Brain microvascular endothelial cell (primary cell): ENCODE data around the gene PRSS12.
"Not testable (repeated sequence)": the region's sequence is repeated elsewhere in the genome, so short reads cannot be mapped to it uniquely, and the experiment has no call there.

Experiments used
- DNase-seq: peaks from one replicate; pipeline ENCODE4 v3.0.0-alpha.2; 2020
- H3K27ac ChIP-seq: fragments of 250-450 bp; sonication (Bioruptor Pico); 2 replicates; pipeline ENCODE4 v1.5.1; 2020; ENCODE audit warnings: mild to moderate bottlenecking, moderate library complexity
- H3K27me3 ChIP-seq: fragments of 250-450 bp; sonication (Bioruptor Pico); replicated peaks from 2 replicates; pipeline ENCODE4 v1.5.1; 2020; ENCODE audit warnings: mild to moderate bottlenecking
- H3K36me3 ChIP-seq: fragments of 250-450 bp; sonication (Bioruptor Pico); replicated peaks from 2 replicates; pipeline ENCODE4 v1.5.1; 2020; ENCODE audit warnings: mild to moderate bottlenecking
- H3K4me3 ChIP-seq: 2 replicates; pipeline ENCODE4 v1.5.1; 2011; ENCODE audit warnings: low read depth, mild to moderate bottlenecking, control low read depth, low read length, moderate library complexity
- CTCF ChIP-seq: IDR thresholded peaks from 2 replicates; pipeline ENCODE4 v1.5.1; 2011; ENCODE audit warnings: low read depth, mild to moderate bottlenecking, moderate library complexity, low read length, control low read depth, inconsistent platforms; ENCODE audit errors: missing control alignments
- in situ Hi-C: cut with HindIII; loops from 2 replicates; pipeline ENCODE4 v1.10.0; 2017; ENCODE audit warnings: low sequenced_read_pairs, low pct_ligation_motif_present

The PRSS12 gene

GRCh38 chr4:118317691-118318090 is 35.1 kb downstream of the PRSS12 start:
- TF ChIP-seq CTCF, result no peak
- H3K36me3 ChIP-seq, result no peaks in the 10 kb centered on the region
- DNase-seq, result no peak
- no peak overlapping the region for H3K4me3 ChIP-seq
- no peaks in the 10 kb centered on the region for H3K27me3 ChIP-seq
- in situ Hi-C loops, result no loop called here
- H3K27ac ChIP-seq, result no peak overlapping the region

- no peak for TF ChIP-seq CTCF
- no peak overlapping the region for H3K27ac ChIP-seq
- H3K36me3 ChIP-seq, result no peaks in the 10 kb centered on the region
- no peaks in the 10 kb centered on the region for H3K27me3 ChIP-seq
- H3K4me3 ChIP-seq, result no peak overlapping the region
- no peak for DNase-seq
- in situ Hi-C loops, result no loop called here
Measured at GRCh38 chr4:118314221-118314620, 38.6 kb downstream of the PRSS12 start.

GRCh38 chr4:118313098-118313497 is 39.7 kb downstream of the PRSS12 start:
- Histone ChIP-seq H3K36me3 (no peaks in the 10 kb centered on the region), H3K27me3 (no peaks in the 10 kb centered on the region), H3K4me3 (no peak overlapping the region), H3K27ac (no peak overlapping the region)
- in situ Hi-C loops, result no loop called here
- no peak for TF ChIP-seq CTCF
- DNase-seq, result no peak

DNA sequence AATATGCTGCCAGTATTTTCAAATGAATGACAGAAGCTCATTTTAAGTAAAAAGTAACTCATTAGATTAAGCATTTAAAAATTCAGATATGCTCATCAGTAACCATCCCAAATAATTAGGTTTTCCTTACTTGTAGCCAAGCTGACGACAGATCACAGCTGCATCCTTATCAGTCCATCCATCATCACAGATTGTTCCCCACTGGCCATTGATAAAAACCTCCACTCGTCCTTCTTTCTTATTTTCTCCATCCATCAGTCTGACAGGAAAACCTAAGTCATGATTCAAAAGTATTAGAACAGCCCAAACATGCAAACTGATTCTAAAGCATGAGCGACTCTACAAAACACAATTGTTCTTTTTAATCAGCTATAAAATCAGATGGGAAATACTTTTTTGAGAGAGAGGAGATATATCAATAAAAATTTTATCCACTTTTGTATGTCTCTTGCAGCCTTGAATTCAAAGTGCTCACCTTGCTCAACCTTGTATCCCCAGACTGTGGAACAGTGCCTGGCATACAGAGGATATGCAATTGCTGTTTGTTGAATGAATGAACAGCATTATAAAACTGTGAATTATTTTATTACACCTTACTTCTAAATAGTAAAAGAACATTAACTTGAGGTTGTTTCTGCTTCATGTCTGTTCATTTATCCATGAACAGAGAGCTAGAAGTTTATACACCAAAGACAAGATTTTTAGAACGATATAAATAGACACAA is 44.3 kb downstream of the PRSS12 start:
- Histone ChIP-seq H3K36me3 (no peaks in the 10 kb centered on the region), H3K4me3 (no peak overlapping the region), H3K27me3 (no peaks in the 10 kb centered on the region), H3K27ac (no peak overlapping the region)
- no peak for DNase-seq
- TF ChIP-seq CTCF, result no peak
- in situ Hi-C loops, result no loop called here

GRCh38 chr4:118307643-118308042 is 45.2 kb downstream of the PRSS12 start:
- Histone ChIP-seq H3K27ac (no peak overlapping the region), H3K4me3 (no peak overlapping the region), H3K36me3 (no peaks in the 10 kb centered on the region), H3K27me3 (no peaks in the 10 kb centered on the region)
- in situ Hi-C loops, result no loop called here
- no peak for TF ChIP-seq CTCF
- no peak for DNase-seq

- H3K27ac ChIP-seq, H3K4me3 ChIP-seq, H3K27me3 ChIP-seq, H3K36me3 ChIP-seq, DNase-seq, in situ Hi-C loops: not testable (repeated sequence)
Measured at GRCh38 chr4:118299619-118300018, 53.2 kb downstream of the PRSS12 start.
